GM19328 (cell line): ENCODE results near the gene LDLRAD4.

Experiments
- ATAC-seq: cut with Tn5 transposase; IDR thresholded peaks from one replicate; pipeline ENCODE4 v1.9.1; 2021; ENCODE audit warnings: mild to moderate bottlenecking, moderate library complexity; ENCODE audit not compliant: unreplicated experiment

Gene LDLRAD4

GRCh38 chr18:13440277-13441248, 222.0 kb downstream of the LDLRAD4 start:
- ATAC-seq, result no peak

GRCh38 chr18:13441736-13442135, 223.2 kb downstream of the LDLRAD4 start:
- ATAC-seq, result no peak

DNA sequence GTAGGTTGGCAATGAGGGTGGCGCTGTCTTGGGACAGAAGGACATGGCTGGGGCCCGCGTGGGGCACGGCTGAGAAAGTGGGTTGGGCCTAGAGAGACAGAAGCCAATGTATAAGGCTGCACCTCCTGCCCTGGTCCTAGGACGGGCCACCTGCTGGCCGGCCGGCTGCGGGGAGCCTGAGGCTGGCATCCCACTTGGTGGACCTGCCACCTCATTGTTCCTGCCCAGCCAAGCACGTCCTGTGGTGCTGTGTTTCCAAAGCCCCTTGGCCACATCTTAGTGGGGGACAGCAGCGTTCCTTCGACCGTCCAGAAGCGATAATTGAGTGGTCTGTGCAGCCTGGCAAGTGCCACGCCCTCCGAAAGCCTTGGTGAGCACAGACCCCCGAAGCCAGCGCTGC, 223.9 kb downstream of the LDLRAD4 start:
- no peak for ATAC-seq

DNA sequence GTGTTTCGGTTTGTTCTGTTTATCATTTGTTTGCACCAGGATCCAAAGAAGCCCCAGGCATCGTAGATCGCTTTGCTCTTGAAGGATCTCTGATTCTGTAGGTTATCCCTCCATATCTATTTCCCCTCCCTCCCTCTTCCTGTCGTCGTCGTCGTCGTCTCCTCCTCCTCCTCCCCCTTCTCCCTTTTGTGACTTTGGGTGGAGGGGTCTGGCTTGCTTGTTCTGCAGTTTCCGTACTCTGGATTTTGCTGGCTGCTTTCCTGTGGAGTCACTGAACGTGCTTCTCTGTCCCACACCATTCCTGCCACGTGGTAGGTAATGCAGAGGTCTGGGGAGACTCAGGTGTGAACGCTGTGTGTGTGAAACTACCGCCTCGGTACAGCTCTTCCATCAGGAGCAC, 225.0 kb downstream of the LDLRAD4 start:
- no peak for ATAC-seq

GRCh38 chr18:13444430-13445240, 226.1 kb downstream of the LDLRAD4 start:
- ATAC-seq, result no peak

GRCh38 chr18:13445241-13445897, 226.8 kb downstream of the LDLRAD4 start:
- no peak for ATAC-seq

- ATAC-seq, result no peak
These were observed 227.5 kb downstream of the LDLRAD4 start for GRCh38 chr18:13446024-13446423.

DNA sequence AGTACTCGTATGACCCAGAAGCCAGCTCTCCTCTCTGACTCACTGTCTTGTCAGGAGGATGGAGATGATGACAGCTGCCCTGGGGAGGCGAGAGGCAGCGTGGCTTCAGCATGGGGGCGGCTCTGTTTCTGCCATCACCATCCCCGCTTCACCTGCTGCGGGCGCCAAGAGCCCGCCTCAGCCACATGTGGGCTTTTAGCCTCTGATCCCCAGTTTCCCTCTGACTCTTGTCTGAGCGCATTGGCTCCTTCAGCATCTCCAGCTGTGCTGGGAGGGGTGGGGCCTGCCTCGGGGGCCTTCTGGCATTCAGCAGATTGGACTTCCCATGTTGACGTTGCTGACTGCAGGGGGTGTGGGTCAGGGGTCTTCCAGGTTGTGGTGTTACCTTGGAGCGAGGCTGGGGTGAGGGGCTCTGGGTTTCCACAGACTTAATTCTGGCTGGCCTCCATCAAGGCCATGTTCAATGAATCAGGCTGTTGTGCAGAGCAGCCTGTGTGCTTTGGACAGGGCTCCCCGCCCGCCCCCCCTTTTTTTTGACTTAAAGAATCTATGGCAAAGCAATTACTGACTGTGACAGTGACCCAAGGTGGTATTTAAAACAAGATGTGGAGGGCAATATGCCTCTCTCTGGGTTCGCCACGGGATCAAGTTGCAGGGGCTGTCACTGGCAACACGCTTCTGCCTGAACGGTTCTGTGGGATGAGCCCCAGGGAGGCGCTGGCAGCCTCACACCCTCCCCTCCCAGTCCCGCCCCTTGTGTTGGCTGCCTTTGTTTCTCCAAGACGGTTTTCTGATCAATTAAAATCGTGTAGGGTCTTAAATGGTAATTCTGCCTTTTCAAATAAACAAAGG, 228.3 kb downstream of the LDLRAD4 start:
- no peak for ATAC-seq

- ATAC-seq, result no peak
These were observed 229.2 kb downstream of the LDLRAD4 start for GRCh38 chr18:13447621-13448334.

DNA sequence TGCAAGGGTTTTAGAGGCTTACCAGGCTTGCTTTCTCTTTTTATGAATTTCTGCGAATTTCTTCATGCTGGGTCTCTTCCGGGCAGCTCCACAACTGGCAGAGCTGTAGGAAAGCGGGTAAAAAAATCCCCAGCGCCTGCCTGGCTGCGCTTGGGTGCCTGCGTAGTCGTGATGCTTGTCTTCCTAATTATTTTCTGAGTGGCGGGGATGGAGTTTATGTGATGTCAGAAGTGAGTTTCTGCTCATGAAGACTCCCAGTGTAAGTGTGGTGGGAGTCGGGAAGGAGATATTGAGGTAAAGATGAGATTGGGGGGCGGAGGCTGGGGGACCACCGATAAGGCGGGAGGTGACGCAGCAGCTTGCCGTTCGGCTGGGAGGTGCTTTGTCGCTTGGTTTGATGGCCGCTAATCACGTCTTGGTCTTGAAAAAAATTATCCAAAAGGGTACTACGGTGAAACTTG, 229.8 kb downstream of the LDLRAD4 start:
- ATAC-seq, result no peak

- no peak for ATAC-seq
These were observed 231.1 kb downstream of the LDLRAD4 start for GRCh38 chr18:13449651-13450050.

- ATAC-seq, result no peak
These were observed 232.0 kb downstream of the LDLRAD4 start for GRCh38 chr18:13450289-13451212.

GRCh38 chr18:13451213-13451540, 232.6 kb downstream of the LDLRAD4 start:
- no peak for ATAC-seq

- ATAC-seq, result no peak
These were observed 233.3 kb downstream of the LDLRAD4 start for GRCh38 chr18:13451661-13452387.

DNA sequence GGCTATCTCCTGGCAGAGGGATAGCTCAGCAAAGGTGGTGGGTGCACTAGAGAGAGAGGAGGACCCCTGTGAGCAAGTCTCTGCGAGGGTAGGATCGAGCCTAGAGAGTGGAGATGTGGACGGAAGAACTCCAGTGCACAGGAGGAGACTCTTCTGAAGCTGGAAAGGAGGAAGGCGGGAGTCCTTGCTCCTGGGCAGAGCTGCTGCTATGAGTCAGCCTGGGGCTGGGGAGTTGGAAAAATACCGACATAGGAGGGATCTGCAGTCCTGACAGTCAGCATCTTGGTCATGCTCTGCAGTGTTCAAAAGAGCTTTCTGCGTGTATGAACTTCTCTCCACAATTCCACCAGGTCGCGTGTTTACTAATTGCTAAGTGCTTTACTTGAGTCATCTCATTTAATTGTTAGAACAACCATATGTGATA, 233.8 kb downstream of the LDLRAD4 start:
- ATAC-seq, result no peak

- no peak for ATAC-seq
These were observed 234.5 kb downstream of the LDLRAD4 start for GRCh38 chr18:13452871-13453680.

GRCh38 chr18:13453714-13454113, 235.2 kb downstream of the LDLRAD4 start:
- ATAC-seq, result no peak
